T47D (cell line): ENCODE measurements around the gene MKS1.

Experiments
- DNase-seq, 2 experiments: peaks; one replicate each; pipeline versions ENCODE4 v3.0.0 to v3.0.0-alpha.2; 2011 to 2012; ENCODE audit warnings: low read depth in 1 of 2, low spot score in 1 of 2
- JUND ChIP-seq: IDR thresholded peaks from 2 replicates; pipeline ENCODE4 v1.6.1; 2012; ENCODE audit warnings: low read depth
- in situ Hi-C: cut with HindIII; loops from 2 replicates; pipeline ENCODE4 v1.10.0; 2016; ENCODE audit warnings: low sequenced_read_pairs, low pct_unique_long_range_greater_than_20kb

The MKS1 gene

GRCh38 chr17:58208344-58208743 lies 10.7 kb downstream of the MKS1 start:
- TF ChIP-seq JUND: no peak
- no peak for DNase-seq
- in situ Hi-C loops: no loop called here

- TF ChIP-seq JUND: no peak
- no peak for DNase-seq
- in situ Hi-C loops: no loop called here
These were observed 11.6 kb downstream of the MKS1 start for GRCh38 chr17:58207451-58207850.

GRCh38 chr17:58205936-58206335 lies 13.1 kb downstream of the MKS1 start:
- no peak for DNase-seq
- no peak for TF ChIP-seq JUND
- in situ Hi-C loops: no loop called here

DNA sequence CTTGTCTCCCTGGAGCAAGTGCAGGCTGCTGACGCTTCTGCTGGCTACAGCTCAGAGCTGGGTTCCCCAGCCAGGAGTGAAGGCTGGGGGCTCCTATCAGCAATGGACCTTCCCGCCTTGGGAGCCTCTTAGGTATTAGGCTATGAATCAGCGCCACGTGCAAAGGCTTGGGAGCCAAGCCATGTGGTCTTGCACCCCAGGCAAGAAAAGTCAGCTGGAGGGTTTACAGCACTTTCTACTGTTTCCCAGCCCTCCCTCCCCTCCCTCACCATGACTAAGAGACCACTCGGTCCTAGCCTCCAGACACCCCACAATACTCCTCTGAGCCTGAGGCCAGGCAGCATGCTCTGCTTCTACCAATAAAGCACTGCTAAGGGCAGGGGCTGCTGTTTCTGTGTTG lies 14.3 kb downstream of the MKS1 start:
- in situ Hi-C loops: no loop called here
- TF ChIP-seq JUND: no peak
- no peak for DNase-seq

GRCh38 chr17:58202859-58203258 lies 16.2 kb downstream of the MKS1 start:
- no peak for TF ChIP-seq JUND
- DNase-seq: peak in 1 of 2 experiments; percentile 13
- in situ Hi-C loops: no loop called here

DNA sequence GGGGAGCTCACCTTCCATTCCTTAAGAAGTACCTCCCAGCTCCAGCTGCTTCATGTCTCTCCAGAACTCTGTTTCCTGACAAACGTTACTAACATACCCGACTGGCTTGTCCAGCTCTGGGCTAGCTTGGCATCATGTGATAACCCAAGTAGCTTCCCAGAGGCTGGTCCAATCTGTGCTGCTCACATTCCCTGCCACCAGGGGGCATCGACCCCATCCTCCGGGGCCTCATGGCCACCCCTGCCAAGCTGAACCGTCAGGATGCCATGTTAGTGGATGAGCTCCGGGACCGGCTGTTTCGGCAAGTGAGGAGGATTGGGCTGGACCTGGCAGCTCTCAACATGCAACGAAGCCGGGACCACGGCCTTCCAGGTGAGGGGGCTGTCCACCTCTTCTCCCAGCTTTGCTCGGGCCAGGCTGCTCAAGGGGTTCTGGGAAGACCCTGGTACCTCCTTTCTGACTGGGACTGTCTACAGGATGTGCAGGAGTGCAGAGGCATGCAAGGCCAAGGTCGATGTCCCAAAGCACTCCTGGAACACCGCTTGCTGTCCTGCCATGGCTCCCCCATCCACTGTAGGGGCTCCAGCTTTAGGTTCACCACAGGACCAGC lies 18.9 kb downstream of the MKS1 start:
- in situ Hi-C loops: no loop called here
- peak in 1 of 2 experiments; percentile 77 for DNase-seq
- TF ChIP-seq JUND: no peak

GRCh38 chr17:58196610-58197009 lies 22.4 kb downstream of the MKS1 start:
- no peak for DNase-seq
- TF ChIP-seq JUND: no peak
- in situ Hi-C loops: no loop called here

GRCh38 chr17:58195518-58196123 lies 23.4 kb downstream of the MKS1 start:
- in situ Hi-C loops: no loop called here
- DNase-seq: no peak
- no peak for TF ChIP-seq JUND

GRCh38 chr17:58193641-58194255 lies 25.3 kb downstream of the MKS1 start:
- in situ Hi-C loops: no loop called here
- TF ChIP-seq JUND: no peak

DNA sequence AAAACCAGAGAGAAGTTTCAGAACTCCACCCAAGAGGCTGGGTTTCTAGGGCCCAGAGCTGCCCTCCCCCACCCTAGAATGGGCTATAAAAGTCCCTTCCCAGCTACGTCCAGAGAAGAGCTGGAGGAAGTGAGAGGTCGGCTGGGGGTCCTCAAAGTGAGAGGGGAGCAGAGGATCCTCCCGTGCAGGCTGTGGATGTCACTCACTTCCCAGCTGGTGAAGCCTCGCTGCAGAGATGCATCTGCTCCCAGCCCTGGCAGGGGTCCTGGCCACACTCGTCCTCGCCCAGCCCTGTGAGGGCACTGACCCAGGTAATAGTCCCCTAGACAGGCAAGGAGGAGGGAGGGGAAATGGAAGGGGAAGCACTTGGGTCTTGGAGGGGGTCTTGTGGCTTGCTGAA lies 26.4 kb downstream of the MKS1 start, which contains the start of gene EPX:
Gene EPX, plus strand, starts transcription at position 115 of the 400 bp plus-strand sequence. Its CDS starts 121 bp downstream, at position 236.
- TF ChIP-seq JUND: no peak
- in situ Hi-C loops: no loop called here
- no peak for DNase-seq

More at GRCh38 chr17:58193641-58194255, 25.3 kb downstream of the MKS1 start:
- no peak for DNase-seq

DNA sequence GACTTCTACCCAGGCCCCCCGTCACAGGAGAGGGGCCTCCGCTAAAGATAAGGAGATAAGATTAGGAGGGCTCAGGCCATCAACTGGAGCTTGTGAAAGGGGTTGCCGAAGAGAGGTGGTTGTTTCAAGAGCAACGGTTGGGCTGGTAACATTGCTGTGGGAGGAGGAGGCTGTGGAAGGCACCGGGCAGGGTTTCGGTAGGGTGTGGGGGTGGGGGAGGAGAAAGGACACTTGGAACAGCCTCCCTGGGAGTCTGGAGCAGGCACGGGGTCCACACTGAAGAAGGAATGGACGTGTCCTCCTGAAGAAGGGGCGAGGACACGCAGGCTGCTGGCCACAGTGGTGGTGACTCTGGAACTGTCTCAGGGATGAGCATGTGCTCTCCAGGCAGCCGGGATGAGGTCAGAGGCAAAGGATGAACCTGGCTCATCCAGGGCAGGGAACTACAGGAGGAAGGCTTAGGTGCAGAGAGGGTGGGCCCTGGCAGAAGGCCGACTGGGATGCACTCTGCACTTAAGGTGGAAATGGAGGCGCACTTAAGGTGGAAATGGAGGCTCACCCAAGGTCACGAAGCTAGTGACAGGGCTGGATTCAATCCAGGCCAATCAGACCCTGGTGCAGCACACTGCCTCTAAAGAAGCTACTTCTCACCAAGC lies 27.7 kb downstream of the MKS1 start:
- in situ Hi-C loops: no loop called here
- DNase-seq: peak in 1 of 2 experiments; percentile 9
- no peak for TF ChIP-seq JUND

GRCh38 chr17:58189436-58190146 lies 29.5 kb downstream of the MKS1 start:
- peak in 1 of 2 experiments; percentile 11 for DNase-seq
- TF ChIP-seq JUND: no peak
- in situ Hi-C loops: no loop called here
